ENCODE data around the gene HSD3B7.

The HSD3B7 gene

DNA sequence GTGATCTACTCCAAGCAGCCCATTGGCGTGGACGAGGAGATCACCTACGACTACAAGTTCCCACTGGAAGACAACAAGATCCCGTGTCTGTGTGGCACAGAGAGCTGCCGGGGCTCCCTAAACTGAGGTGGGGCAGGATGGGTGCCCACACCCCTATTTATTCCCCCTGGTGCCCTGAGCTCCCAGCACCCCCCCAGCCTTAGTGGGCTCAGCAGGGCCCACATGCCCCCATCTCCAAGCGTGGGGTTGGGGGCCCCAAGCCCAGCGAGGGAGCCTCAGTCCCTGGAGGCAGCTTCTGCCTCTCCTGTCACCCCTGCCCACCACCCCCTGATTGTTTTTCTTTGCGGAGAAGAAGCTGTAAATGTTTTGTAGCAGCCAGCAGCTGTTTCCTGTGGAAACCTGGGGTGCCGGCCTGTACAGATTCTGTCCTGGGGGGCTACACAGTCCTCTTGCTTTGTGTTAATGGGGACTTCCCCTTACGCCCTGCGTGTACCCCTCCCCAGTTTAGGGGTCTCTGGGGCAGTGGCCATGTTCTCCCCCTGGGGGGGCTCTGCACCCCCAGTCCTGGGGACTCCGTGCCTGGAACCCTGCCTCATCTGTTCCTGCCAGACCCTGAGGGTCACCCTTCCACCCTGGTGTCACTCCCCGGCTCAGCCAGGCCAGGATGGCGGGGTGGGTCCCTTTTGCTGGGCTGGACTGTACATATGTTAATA, 953 bp upstream of the HSD3B7 start:
- no peak for DNase-seq

DNA sequence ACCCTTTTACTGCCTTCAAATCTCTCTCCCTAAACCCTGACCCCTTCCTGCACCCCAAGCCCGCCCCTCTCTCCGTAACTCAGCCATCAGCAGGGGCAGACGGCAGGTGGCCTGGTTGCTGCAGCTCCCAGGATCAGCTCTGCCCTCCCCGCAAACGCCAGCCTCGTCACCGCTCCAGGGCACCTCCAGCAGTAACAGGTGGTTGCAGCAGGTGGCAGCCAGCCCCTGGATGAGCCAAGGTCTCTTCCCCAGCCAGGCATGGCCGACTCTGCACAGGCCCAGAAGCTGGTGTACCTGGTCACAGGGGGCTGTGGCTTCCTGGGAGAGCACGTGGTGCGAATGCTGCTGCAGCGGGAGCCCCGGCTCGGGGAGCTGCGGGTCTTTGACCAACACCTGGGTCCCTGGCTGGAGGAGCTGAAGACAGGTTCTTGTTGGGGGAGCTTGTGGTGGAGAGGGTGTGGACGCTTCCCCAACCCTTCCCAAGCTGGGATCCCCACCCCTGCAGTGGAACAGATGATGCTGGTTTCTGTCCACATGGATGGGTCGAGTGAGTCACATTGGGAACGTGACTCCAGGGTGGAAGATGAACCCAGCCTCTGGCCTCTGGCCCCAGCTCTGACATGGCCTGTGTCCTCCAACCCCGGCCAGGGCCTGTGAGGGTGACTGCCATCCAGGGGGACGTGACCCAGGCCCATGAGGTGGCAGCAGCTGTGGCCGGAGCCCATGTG, 558 bp downstream of the HSD3B7 start:
- no peak for DNase-seq

DNA sequence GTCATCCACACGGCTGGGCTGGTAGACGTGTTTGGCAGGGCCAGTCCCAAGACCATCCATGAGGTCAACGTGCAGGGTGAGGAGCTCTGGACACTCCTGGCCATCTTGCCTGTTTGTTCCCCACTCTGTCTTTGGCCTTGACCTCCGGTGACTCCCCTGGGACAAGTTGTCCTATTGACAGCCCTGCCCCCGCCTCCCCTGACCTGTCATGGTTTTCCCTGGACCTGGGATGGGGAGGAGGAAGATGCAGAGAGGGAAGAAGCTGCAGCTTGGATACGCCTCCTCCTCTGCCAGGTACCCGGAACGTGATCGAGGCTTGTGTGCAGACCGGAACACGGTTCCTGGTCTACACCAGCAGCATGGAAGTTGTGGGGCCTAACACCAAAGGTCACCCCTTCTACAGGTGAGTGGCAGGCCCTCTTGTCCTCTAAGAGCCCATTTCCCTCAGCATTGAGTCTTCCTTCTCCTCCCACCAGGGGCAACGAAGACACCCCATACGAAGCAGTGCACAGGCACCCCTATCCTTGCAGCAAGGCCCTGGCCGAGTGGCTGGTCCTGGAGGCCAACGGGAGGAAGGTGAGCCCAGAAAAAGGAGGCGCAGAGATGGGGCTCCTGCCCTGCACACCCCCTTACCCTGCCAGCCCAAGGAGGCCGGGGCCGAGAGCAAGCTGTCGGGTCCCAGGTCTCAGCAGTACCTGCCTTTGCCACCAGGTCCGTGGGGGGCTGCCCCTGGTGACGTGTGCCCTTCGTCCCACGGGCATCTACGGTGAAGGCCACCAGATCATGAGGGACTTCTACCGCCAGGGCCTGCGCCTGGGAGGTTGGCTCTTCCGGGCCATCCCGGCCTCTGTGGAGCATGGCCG, 1.4 kb downstream of the HSD3B7 start:
- no peak for DNase-seq

DNA sequence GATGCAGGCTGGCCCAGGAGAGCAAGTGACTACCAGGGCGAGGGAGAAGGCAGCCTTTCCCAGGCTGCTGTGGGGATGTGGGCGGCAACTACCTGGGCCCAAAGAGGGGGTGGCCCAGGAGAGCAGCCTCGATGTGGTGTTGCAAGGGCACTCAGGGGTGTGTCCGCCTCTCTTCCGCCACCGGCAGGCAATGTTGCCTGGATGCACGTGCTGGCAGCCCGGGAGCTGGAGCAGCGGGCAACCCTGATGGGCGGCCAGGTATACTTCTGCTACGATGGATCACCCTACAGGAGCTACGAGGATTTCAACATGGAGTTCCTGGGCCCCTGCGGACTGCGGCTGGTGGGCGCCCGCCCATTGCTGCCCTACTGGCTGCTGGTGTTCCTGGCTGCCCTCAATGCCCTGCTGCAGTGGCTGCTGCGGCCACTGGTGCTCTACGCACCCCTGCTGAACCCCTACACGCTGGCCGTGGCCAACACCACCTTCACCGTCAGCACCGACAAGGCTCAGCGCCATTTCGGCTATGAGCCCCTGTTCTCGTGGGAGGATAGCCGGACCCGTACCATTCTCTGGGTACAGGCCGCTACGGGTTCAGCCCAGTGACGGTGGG, 2.7 kb downstream of the HSD3B7 start:
- no peak for DNase-seq

DNA sequence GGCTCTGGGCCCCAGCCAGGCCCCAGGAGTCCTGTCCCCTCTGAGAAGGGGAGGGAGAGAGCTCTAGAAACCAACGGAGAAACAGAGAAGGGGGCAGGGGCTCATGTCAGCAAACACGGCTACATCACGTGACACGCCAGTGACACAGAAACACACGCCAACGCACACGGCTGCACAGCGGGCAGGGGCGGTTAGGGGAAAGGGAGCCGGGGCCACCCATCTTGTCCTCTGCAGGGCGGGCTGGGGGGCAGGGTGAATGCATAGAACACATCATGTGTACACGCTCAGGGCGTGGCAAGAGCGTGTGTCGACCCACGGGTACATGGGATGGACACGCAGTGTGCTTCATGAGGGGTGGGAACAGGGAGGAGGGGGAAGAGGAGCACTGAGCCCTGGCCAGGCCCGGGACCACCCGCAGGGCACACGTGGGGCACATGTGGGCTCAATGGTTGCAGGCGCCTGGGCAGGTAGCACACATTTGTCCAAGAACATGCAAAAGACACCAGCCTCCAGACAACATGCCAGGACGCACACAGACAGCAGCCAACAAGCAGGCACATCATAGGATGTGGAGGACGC, 4.6 kb downstream of the HSD3B7 start:
- no peak for DNase-seq

DNA sequence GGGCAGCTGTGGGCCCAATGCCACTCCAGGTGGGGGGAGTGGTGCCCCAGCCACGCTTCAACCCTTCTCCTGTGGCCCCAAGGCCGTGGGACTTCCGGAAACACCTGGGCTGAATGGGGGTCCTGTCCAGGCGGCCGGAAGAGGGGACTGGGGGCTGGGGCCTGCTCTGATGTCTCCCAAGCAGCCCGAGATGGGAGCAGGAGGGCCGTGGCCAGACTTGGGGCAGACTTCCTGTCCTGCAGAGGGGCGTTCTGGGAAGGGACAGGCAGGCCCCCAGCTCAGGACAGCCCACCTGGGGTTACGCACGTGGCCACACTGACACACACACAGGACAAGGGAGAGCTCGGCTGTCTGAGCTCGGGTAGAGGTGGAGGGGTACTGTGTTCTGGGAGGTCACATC, 5.1 kb downstream of the HSD3B7 start:
- no peak for DNase-seq

DNA sequence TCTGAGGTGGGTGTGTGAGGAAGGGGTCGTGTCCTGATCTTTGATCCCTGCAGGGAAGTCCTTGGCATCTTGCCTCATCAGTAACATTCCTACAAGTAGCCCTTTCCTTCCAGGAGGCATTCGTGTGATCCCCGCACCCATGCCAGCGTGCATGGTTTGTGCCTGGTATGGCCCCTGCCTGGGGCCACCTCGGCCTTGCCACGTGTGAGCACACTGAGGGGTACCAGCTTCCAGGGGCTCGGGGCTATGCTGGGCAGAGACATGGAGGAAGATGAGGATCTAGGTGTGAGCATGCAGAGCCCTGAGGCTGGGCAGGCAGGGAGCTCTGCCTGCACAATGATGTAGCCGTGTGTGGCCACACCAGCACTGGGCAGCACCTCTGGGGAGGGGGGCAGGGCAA, 6.0 kb downstream of the HSD3B7 start:
- no peak for DNase-seq

DNA sequence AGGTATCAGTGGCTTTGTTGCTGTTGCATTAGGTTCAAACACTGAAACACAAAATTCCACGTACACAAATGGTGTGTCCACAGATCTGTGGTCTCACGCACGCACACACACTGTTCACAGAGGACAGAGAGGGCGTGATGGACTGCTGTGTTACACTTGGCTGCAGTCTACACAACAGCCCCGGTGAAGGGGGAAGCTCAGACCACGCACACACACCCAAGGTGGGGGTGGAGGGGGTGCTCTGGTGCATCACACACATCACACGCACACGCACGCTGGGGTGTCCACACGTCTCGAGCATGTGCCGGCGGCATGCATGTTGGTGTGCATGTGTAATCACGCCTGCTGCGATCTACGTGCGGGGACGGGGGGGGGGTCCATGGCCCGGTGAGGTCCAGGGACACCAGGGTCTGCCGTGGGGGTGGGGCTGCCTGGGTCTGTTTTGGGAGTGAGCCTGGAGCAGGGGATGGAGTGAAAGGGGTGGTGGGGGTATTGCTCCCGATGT, 7.3 kb downstream of the HSD3B7 start:
- no peak for DNase-seq

DNA sequence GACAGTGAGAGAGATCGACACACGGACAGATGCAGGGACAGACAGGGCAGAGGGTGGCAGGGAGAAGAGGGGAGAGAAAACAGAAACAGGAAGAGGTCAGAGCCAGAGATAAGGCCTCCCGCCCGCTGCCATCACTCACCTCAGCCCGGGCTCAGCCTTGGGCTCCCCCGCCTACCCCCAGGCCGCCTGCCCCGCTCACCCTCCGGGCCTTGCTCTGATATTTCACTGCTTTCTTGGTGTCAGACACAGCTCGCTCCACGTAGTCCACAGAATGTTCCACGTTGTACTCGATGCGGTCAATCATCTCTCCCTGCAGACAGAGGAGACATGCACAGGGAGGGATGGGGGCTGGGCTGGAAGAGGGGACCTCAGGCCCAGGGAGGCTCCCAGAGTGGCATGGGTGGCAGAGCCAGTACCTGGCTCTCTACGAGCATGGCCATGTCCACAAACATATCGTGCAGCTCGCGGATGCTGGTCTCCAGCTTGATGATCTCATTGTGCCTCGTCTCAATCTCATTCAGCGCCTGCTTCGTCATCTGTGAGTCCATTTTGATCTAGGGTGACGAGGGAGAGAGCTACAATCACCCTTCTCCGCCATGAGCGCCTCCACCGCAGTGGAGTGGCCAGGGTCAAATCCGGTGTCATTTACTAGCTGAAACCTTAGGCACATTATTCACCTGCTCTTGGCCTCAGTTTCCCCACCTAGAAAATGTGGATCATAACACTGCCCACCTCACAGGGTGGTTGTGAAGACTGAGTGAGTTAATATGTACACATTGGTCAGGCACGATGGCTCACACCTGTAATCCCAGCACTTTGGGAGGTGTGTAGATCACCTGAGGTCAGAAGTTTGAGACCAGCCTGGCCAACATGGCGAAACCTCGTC, 8.2 kb downstream of the HSD3B7 start:
- DNase-seq, result no peak

DNA sequence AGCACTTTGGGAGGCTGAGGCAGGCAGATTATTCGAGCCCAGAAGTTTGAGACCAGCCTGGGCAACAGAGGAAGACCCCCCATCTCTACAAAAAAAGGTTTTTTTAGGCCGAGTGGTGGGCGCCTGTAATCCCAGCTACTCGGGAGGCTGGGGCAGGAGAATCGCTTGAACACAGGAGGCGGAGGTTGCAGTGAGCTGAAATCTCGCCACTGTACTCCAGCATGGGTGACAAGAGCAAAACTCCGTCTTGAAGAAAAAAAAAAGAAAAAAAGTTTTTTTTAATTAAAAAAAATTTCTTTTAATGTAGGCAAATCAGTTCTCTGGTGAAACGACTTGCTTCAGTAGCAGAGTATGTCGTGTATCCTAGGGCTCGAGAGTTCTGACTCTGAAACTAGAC, 10.9 kb downstream of the HSD3B7 start:
- no peak for DNase-seq

DNA sequence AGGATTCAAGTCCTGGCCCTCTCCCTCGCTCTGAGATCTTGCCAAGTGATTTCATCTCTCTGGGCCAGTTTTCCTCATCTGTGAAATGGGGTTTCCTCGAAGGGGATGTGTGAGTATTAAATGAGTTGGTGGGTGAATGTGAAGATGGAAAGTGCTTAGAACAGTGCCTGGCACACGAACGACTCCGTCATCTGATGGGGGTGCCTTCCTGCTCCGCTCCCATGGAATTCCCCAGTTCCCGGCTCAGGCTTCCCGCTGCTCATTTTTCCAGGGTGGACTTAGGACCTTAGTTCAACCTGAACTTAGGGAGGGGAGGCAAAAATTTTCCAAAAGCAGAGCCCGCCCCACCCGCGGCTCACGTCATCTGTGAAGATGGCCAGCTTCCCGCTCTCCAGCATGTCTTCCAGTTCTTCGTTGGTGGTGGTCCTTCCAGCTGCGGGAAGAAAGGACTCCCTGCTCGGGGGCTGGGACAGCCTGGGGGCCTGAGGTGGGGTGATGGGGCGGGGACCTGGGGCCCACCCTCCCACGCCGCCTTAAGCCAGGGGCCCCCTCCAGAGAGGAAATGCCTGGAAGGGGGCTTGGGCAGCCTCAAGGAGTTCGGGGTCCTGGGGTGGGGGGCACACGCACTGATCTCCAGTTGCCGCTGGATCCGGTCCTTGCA, 11.4 kb downstream of the HSD3B7 start:
- DNase-seq, result no peak

DNA sequence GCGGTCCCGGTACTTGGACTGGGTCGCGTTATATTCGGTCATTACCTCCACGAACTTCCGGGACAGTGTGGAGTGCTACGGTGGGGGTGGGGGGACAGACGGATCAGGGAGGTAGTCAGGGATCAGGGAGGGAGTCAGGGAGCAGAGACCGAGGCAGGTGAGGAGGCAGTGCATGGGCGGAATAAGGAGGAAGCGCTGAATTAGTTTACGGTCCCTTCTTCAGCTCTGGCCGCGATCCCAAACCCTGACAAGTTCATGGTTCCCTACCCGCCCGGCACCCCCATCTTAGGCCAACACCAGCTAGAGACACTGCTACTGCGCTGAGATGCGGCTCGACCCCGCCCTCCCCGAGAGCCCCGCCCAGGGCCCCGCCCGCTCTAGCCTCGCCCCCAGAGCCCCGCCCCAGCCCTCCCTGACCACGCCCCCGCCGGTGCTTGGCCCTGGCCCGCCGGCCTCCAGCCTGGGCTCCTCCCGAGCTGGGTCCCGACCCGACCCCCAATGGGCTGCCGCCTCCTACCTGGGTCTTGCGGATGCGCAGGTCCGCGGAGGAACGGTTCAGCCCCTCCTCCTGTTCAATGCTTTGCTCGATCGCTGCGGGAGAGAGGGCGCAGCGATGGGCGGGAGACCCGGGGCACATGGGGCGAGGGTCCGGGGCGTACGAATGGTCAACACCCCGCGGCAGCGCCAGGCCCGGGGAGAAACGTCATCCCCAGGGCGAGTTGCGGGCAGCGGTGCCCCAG, 12.1 kb downstream of the HSD3B7 start:
- DNase-seq, result peak; percentile 75 to 76

DNA sequence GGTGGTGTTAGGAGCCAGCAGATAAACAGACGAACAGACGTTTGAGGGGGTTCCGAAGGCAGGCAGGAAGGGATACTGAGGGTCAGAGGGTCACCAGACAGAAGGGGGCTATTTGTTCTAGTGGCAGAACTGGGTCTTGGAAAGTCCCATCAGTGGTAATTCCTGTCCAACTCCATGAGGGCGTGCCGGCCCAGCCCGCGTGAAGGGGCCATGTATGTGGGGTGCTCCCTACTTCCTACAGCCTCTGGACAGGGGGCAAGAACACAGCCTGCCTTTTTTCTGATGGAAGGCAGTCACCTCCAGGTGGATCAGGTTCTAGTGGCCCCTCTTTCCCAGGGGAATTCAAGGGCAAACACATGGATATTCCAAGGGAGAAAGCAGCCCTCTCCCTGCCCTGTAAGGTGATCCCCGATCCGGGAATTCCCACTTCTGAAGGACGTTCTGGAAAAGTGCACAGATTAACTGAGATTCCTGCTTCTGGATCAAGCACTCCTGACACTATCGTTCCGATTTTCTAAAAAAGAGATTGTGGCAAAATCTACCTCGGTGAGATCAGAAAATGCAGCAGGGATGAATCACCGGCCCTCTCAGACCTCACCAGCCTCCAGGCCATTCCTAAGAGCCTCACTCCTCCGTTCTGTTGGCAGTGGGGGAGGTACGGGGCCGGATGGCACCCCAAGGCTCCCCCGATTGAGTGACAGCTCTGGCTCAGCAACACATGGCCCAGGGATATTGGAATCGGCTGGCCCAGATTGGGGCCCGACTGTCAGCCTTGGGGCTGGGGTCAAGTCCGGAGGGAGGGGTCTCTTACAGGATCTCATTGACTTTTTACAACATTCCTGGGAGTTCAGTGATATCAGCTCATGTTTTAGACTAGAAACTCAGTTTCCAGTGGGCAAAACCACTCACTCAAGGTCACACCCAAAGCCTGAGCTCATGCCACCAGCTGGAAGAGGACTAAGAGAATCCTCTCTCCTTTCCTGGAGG, 13.0 kb downstream of the HSD3B7 start:
- no peak for DNase-seq

DNA sequence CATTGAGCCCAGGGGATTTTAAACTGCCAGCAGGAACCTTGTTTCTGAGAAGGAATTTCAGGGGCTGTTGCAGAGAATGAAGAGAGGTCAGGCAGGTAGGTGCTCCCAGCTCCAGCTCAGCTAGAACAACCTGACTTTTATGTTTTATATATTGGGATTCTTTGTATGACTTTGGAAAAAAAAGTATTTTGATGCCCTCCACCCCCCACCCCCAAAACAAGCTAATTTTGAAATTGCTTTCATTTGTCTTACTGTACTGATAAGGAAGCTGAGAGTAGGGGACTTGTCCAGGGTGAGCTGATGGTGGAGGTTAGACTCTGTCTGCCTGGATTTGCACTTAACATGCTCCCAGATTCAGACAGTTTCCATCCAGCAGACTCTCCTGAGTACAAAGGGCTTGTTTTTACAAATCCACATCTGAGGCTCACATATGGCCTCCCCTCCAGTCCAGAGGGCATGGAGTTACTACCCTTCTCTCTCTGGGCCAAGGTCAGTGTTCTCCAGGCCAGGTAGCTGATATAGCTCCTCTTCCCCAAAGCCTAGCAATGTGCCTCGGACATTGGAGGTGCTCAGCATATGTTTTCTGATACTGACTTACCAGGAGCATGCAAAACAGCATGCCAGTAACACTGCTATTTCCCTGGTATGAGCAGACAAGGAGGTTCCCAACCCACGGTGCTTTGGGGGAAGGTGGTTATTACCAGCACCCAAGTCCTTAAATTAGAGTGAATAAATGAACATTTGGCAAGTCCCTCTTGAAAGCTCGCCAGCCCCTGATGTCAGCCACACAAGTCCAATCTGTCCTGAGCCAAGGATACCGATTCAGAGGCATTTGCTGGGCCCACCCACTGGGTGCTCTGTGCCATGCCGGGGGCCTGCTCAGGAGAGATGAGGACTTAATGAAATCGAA, 14.1 kb downstream of the HSD3B7 start:
- DNase-seq, result no peak

DNA sequence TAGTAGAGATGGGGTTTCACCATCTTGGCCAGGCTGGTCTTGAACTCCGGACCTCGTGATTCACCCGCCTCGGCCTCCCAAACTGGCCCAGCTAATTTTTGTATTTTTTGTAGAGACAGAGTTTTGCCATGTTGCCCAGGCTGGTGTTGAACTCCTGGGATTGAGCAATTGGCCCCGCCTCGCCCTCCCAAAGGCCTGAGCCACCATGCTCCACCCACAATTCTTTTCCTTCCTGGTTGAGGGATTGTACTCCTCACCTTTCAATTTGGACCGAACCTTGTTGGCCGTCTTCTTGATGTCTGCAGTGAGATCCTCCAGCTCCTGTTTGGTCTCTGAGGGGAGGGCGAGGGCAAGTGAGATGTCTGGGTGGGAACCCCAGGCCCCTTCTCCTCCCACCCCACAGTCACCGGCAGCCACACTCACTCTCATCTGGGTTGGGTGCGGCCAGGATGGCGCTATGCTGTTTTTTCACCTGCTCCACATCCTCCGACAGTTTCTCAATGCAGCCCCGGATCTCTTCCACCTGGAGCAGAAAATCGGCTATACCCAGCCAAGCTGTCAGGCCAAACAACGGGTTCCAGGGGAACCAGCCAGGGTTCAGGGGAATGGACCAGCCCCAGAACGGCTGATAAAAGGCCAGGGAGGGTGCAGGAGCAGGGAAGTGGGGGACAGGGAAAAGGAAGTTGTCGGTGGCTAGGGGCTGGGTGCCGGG, 15.8 kb downstream of the HSD3B7 start:
- no peak for DNase-seq

DNA sequence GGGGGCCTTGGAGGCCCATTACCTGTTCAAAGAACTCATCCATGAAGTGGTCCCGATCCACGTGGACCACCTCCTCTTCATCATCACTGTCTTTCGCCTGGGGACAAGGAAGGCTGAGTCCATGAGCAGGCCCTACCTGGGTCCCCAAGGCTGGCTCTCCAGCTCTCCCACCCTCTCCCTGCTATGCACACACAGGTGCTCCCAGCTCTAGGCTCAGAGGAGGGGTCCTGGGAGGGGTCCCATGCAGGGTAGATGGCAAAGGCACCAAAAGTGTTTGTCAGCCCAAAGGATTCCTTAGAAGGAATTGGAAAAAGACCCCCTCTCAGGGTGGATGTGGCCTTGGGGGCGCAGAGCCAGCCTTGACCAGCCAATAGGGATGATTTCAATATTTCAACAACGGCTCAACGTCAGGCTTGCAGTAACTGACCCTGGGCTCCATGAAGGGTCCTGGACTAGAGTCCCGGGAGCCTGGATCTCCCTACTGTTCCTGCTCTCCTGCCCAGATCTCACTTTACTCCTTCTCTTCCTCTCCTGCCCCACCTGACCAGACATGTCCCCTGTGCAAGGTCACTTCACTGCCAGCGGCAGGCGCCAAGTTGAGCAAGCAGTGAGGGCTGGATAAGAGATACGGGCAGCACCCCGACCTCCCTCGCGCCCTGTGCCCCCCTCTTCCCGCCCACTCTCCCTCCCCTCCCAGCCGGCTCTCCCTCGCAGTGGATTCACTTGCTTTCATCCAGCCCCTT, 16.7 kb downstream of the HSD3B7 start:
- DNase-seq, result no peak

All from activated CD4-positive, alpha-beta T cell treated with anti-CD3 and anti-CD28 coated beads, Interleukin-2, amount 50 U/mL, for 4 hours (primary cell).